ENCODE data around the gene SMIM22.

Gene SMIM22

GRCh38 chr16:4828567-4829321 lies 33.6 kb downstream of the SMIM22 start:
- H3K4me1 Mint-ChIP-seq: no peaks in the 10 kb centered on the region
- no peaks in the 10 kb centered on the region for H3K9me3 Mint-ChIP-seq
- H3K4me3 Mint-ChIP-seq: no peak overlapping the region
- H3K27ac Mint-ChIP-seq: no peak overlapping the region
- TF ChIP-seq CTCF (IDR thresholded peaks at IDR 0.05): no peak
- no peaks in the 10 kb centered on the region for H3K27me3 Mint-ChIP-seq (ENCODE audit: low read depth, poor library complexity)
- DNase-seq: no peak
- peaks cover 63% of the 10 kb centered on the region for H3K36me3 Mint-ChIP-seq (ENCODE audit: low read depth)

GRCh38 chr16:4830408-4830807 lies 35.2 kb downstream of the SMIM22 start:
- peak overlapping the region; percentile 0 for H3K27ac Mint-ChIP-seq
- H3K36me3 Mint-ChIP-seq (ENCODE audit: low read depth): peaks cover 56% of the 10 kb centered on the region
- no peak for DNase-seq
- no peaks in the 10 kb centered on the region for H3K9me3 Mint-ChIP-seq
- no peaks in the 10 kb centered on the region for H3K27me3 Mint-ChIP-seq (ENCODE audit: low read depth, poor library complexity)
- no peak for TF ChIP-seq CTCF (IDR thresholded peaks at IDR 0.05)
- no peaks in the 10 kb centered on the region for H3K4me1 Mint-ChIP-seq
- H3K4me3 Mint-ChIP-seq: no peak overlapping the region

- Mint-ChIP-seq H3K9me3 (no peaks in the 10 kb centered on the region), H3K4me3 (no peak overlapping the region), H3K27ac (no peak overlapping the region), H3K27me3 (ENCODE audit: low read depth, poor library complexity) (no peaks in the 10 kb centered on the region), H3K36me3 (ENCODE audit: low read depth) (peaks cover 61% of the 10 kb centered on the region), H3K4me1 (no peaks in the 10 kb centered on the region)
- no peak for DNase-seq
- no peak for TF ChIP-seq CTCF (IDR thresholded peaks at IDR 0.05)
Observed at GRCh38 chr16:4831616-4832015, 36.4 kb downstream of the SMIM22 start.

GRCh38 chr16:4832698-4833343 lies 37.7 kb downstream of the SMIM22 start:
- no peak for DNase-seq
- H3K27me3 Mint-ChIP-seq (ENCODE audit: low read depth, poor library complexity): no peaks in the 10 kb centered on the region
- H3K4me3 Mint-ChIP-seq: no peak overlapping the region
- peaks cover 60% of the 10 kb centered on the region for H3K36me3 Mint-ChIP-seq (ENCODE audit: low read depth)
- no peak for TF ChIP-seq CTCF (IDR thresholded peaks at IDR 0.05)
- no peak overlapping the region for H3K27ac Mint-ChIP-seq
- no peaks in the 10 kb centered on the region for H3K4me1 Mint-ChIP-seq
- H3K9me3 Mint-ChIP-seq: no peaks in the 10 kb centered on the region

- no peaks in the 10 kb centered on the region for H3K9me3 Mint-ChIP-seq
- H3K4me3 Mint-ChIP-seq: no peak overlapping the region
- H3K4me1 Mint-ChIP-seq: no peaks in the 10 kb centered on the region
- no peak overlapping the region for H3K27ac Mint-ChIP-seq
- H3K36me3 Mint-ChIP-seq (ENCODE audit: low read depth): peaks cover 56% of the 10 kb centered on the region
- no peak for DNase-seq
- no peaks in the 10 kb centered on the region for H3K27me3 Mint-ChIP-seq (ENCODE audit: low read depth, poor library complexity)
- TF ChIP-seq CTCF (IDR thresholded peaks at IDR 0.05): no peak
Observed at GRCh38 chr16:4833584-4833983, 38.4 kb downstream of the SMIM22 start.

GRCh38 chr16:4836727-4837126 lies 41.6 kb downstream of the SMIM22 start:
- Mint-ChIP-seq H3K9me3 (no peaks in the 10 kb centered on the region), H3K36me3 (ENCODE audit: low read depth) (peaks cover 62% of the 10 kb centered on the region), H3K27me3 (ENCODE audit: low read depth, poor library complexity) (no peaks in the 10 kb centered on the region), H3K27ac (no peak overlapping the region), H3K4me1 (no peaks in the 10 kb centered on the region), H3K4me3 (no peak overlapping the region)
- no peak for TF ChIP-seq CTCF (IDR thresholded peaks at IDR 0.05)
- DNase-seq: no peak

Measured in nephron progenitor cell (in vitro differentiated cells).